Panc1 (cell line): ENCODE data around the gene ATP5MC2. TPM values are rescaled to one million over a fixed set of nuclear protein-coding genes. Genes with fewer than 3 reads are reported as not detected.

ENCODE experiments used
- ATAC-seq: fragments of 200-7000 bp; cut with Tn5 transposase; 2 replicates; pipeline ENCODE4 v1.9.1; 2020; ENCODE audit warnings: mild to moderate bottlenecking, moderate library complexity
- BruUV-seq: library from RNA; stranded (reverse); fragments of 400-500 nt; replicated peaks from 2 replicates; lab custom pipeline; 2021; lab: Mats Ljungman, UMichigan
- CTCF ChIA-PET: fragments of 300-600 bp; sonication (Branson Sonifier 250); formaldehyde crosslinking; loops from one replicate; lab custom pipeline; 2022; ENCODE audit warnings: antibody characterized with exemption; lab: Charles Lee
- POLR2A ChIA-PET: fragments of 300-600 bp; sonication (Branson Sonifier 250); formaldehyde crosslinking; loops from one replicate; lab custom pipeline; 2022; ENCODE audit warnings: antibody characterized with exemption; lab: Charles Lee
- DNase-seq: peaks from one replicate; pipeline ENCODE4 v3.0.0-alpha.2; 2010; ENCODE audit warnings: low read depth, low spot score
- H3K27ac ChIP-seq: 2 replicates; pipeline ENCODE4 v1.5.1; 2011; ENCODE audit warnings: mild to moderate bottlenecking, low read length, inconsistent platforms
- H3K27me3 ChIP-seq: fragments of 200-500 bp; sonication (Bioruptor generic); 2 replicates; pipeline ENCODE4 v1.6.0; 2014; ENCODE audit warnings: low read length, inconsistent platforms; ENCODE audit not compliant: control insufficient read depth, insufficient read depth
- H3K36me3 ChIP-seq: fragments of 200-500 bp; sonication (Bioruptor generic); 2 replicates; pipeline ENCODE4 v1.5.1; 2014; ENCODE audit warnings: inconsistent platforms, mild to moderate bottlenecking, low read length, moderate library complexity; ENCODE audit not compliant: control insufficient read depth, insufficient read depth
- H3K4me1 ChIP-seq: 2 replicates; pipeline ENCODE4 v1.5.1; 2011; ENCODE audit warnings: inconsistent platforms, mild to moderate bottlenecking, low read length, moderate library complexity; ENCODE audit not compliant: control insufficient read depth, insufficient read depth
- H3K4me3 ChIP-seq, 2 experiments: 2 replicates each; pipeline ENCODE4 v1.5.1; 2011 to 2012; ENCODE audit warnings: low read depth in 2 of 2, low read length in 2 of 2, mild to moderate bottlenecking in 2 of 2, inconsistent platforms in 1 of 2, moderate library complexity in 1 of 2
- H3K9me3 ChIP-seq: fragments of 200-500 bp; sonication (Bioruptor generic); 2 replicates; pipeline ENCODE4 v1.5.1; 2014; ENCODE audit warnings: low read depth, mild to moderate bottlenecking, inconsistent platforms, low read length, moderate library complexity; ENCODE audit not compliant: control insufficient read depth, insufficient read depth
- POLR2AphosphoS5 ChIP-seq: IDR thresholded peaks from 2 replicates; pipeline ENCODE4 v1.6.1; 2012; ENCODE audit warnings: mild to moderate bottlenecking, low read depth, low read length, moderate library complexity
- SIN3A ChIP-seq: IDR thresholded peaks from 2 replicates; pipeline ENCODE4 v1.6.1; 2012; ENCODE audit warnings: low read depth, mild to moderate bottlenecking, low read length, moderate library complexity, borderline replicate concordance; ENCODE audit not compliant: insufficient read depth
- TCF7L2 ChIP-seq: IDR thresholded peaks from 2 replicates; pipeline ENCODE4 v1.6.1; 2011; ENCODE audit warnings: mild to moderate bottlenecking, low read depth, low read length, inconsistent platforms
- in situ Hi-C: cut with HindIII; loops from 2 replicates; pipeline ENCODE4 v1.10.0; 2016; ENCODE audit warnings: low sequenced_read_pairs, low pct_unique_long_range_greater_than_20kb
- intact Hi-C: fragments of 100-400 bp; cut with micrococcal nuclease; formaldehyde crosslinking; loops from one replicate; pipeline ENCODE4 v1.10.0; 2022; ENCODE audit not compliant: unreplicated experiment
- total RNA-seq: library from RNA; stranded (reverse); gene quantifications from one replicate; pipeline ENCODE4 v1.2.1, GENCODE V29; 2021; ENCODE audit not compliant: unreplicated experiment
- TF ChIP-seq, protein P1 (sequence below): fragments of 450-650 bp; IDR thresholded peaks from 2 replicates; pipeline ENCODE4 v1.5.1; 2017; ENCODE audit warnings: mild to moderate bottlenecking
- TF ChIP-seq, protein P2 (sequence below), 2 experiments: IDR thresholded peaks; 2 replicates each; pipeline ENCODE4 v1.6.1; 2011 to 2012; ENCODE audit warnings: low read depth in 2 of 2, control low read depth in 1 of 2, low read length in 1 of 2, mild to moderate bottlenecking in 1 of 2, moderate library complexity in 1 of 2; ENCODE audit not compliant: insufficient read depth in 1 of 2

The ATP5MC2 gene
- total RNA-seq, 1 experiment from 2014 or later = 290 TPM

DNA sequence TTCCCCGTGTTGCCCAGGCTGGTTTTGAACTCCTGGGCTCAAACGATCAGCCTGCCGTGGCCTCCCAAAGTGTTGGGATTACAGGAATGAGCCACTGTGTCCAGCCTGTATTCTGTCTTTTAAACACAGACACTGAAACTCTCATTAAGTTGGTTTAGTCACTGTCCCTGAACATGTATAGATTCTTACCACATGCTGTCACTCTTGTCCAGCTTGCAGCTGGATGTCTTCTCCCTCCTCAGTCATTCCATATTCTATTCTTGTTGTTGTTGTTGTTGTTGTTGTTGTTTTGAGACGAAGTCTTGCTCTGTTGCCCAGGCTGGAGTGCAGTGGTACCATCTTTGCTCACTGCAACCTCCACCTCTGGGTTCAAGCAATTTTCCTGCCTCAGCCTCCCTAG is 12.3 kb upstream of the ATP5MC2 start:
- 0 out of 2 replicates have a peak, but pooled peaks have one; percentile 57 for ATAC-seq
- H3K4me1 ChIP-seq = no peaks in the 10 kb centered on the region
- CTCF ChIA-PET = no interaction called here
- H3K36me3 ChIP-seq = no peaks in the 10 kb centered on the region
- no TSS peak for BruUV-seq
- DNase-seq = no peak
- intact Hi-C loops = no loop called here
- H3K9me3 ChIP-seq = no peaks in the 10 kb centered on the region
- TF ChIP-seq, protein P1, sequence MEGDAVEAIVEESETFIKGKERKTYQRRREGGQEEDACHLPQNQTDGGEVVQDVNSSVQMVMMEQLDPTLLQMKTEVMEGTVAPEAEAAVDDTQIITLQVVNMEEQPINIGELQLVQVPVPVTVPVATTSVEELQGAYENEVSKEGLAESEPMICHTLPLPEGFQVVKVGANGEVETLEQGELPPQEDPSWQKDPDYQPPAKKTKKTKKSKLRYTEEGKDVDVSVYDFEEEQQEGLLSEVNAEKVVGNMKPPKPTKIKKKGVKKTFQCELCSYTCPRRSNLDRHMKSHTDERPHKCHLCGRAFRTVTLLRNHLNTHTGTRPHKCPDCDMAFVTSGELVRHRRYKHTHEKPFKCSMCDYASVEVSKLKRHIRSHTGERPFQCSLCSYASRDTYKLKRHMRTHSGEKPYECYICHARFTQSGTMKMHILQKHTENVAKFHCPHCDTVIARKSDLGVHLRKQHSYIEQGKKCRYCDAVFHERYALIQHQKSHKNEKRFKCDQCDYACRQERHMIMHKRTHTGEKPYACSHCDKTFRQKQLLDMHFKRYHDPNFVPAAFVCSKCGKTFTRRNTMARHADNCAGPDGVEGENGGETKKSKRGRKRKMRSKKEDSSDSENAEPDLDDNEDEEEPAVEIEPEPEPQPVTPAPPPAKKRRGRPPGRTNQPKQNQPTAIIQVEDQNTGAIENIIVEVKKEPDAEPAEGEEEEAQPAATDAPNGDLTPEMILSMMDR = no peak
- TF ChIP-seq TCF7L2 = no peak
- no peak for TF ChIP-seq SIN3A
- TF ChIP-seq POLR2AphosphoS5 = no peak
- TF ChIP-seq, protein P2, sequence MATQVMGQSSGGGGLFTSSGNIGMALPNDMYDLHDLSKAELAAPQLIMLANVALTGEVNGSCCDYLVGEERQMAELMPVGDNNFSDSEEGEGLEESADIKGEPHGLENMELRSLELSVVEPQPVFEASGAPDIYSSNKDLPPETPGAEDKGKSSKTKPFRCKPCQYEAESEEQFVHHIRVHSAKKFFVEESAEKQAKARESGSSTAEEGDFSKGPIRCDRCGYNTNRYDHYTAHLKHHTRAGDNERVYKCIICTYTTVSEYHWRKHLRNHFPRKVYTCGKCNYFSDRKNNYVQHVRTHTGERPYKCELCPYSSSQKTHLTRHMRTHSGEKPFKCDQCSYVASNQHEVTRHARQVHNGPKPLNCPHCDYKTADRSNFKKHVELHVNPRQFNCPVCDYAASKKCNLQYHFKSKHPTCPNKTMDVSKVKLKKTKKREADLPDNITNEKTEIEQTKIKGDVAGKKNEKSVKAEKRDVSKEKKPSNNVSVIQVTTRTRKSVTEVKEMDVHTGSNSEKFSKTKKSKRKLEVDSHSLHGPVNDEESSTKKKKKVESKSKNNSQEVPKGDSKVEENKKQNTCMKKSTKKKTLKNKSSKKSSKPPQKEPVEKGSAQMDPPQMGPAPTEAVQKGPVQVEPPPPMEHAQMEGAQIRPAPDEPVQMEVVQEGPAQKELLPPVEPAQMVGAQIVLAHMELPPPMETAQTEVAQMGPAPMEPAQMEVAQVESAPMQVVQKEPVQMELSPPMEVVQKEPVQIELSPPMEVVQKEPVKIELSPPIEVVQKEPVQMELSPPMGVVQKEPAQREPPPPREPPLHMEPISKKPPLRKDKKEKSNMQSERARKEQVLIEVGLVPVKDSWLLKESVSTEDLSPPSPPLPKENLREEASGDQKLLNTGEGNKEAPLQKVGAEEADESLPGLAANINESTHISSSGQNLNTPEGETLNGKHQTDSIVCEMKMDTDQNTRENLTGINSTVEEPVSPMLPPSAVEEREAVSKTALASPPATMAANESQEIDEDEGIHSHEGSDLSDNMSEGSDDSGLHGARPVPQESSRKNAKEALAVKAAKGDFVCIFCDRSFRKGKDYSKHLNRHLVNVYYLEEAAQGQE (IDR thresholded peaks at IDR 0.05; ENCODE audit: insufficient read depth in 1 of 2, low read depth in 2 of 2, low read length in 1 of 2) = no peak
- in situ Hi-C loops = no loop called here
- H3K27ac ChIP-seq = no peak overlapping the region
- no peak overlapping the region for H3K4me3 ChIP-seq
- POLR2A ChIA-PET = no interaction called here
- H3K27me3 ChIP-seq = no peaks in the 10 kb centered on the region

DNA sequence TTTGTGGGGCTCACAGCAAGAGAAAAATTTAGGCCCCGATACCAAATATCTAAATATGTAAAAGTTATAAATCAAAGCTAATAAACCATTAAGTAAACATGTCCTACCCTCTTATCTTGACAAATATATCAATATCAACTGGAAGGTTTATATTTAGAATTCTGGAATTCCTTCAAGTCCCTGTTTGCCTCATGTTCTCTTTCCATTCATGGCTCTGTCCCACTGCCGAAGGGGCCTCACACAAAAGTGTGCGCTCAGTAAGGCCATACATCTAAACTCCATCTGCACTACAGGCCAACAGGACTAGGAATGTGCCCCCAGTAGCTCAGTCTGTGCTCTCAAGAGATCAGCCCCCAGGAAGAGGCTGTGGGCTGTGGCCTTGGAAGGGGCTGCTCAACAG is 10.6 kb upstream of the ATP5MC2 start:
- no peak overlapping the region for H3K27ac ChIP-seq
- ATAC-seq (no peak), DNase-seq (no peak)
- H3K9me3 ChIP-seq = no peaks in the 10 kb centered on the region
- TF ChIP-seq SIN3A (no peak), TCF7L2 (no peak), POLR2AphosphoS5 (no peak)
- TF ChIP-seq, protein P2 (IDR thresholded peaks at IDR 0.05; ENCODE audit: insufficient read depth in 1 of 2, low read depth in 2 of 2, low read length in 1 of 2) = no peak
- TF ChIP-seq, protein P1 = no peak
- no peaks in the 10 kb centered on the region for H3K36me3 ChIP-seq
- H3K4me1 ChIP-seq = no peaks in the 10 kb centered on the region
- no TSS peak for BruUV-seq
- H3K27me3 ChIP-seq = no peaks in the 10 kb centered on the region
- in situ Hi-C loops = no loop called here
- no peak overlapping the region for H3K4me3 ChIP-seq
- ChIA-PET POLR2A (no interaction called here), CTCF (no interaction called here)
- intact Hi-C loops = no loop called here
